ENCODE data around the gene HIRIP3. TPM values are rescaled to one million over a fixed set of nuclear protein-coding genes. Genes with fewer than 3 reads are reported as not detected.

The HIRIP3 gene
- total and polyA plus RNA-seq, 8 donors, result 1.8 to 14.8 (median 11.3) TPM

DNA sequence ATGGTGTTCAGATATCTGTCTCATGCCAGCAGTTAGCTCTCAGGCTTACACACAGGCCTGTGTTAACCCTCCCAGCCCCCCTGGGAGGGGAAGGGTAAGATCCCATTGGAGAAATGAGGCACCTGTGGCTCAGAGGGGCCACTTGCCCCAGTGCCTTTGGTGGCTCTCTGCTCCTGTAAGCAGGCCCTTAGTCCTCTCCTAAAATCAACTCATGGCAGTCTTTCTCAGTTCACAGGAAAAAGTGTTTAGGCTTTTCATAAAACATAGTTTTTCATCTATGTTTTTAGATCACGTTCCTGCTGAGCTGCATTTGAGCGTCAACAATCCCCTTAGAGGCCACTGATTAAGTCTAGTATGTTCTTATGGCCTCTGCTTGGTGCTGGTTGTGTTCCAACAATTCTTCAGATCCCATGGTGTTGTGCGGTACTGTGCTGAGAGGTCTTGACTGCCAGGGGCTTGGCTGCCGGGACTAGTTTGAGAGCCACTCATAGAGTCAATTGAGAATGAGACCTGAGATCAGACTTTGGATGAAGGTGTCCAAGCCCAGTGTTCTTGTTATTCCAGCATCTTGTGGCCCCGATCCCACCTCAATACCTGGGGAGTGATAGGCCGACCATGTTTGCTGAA, 11.2 kb downstream of the HIRIP3 start:
- intact Hi-C loops (cut with DNase I; ENCODE audit: low total_unique reads), result no loop called here
- 74 to 87% (median 84%) methylated on average over 6 of the region's 6 CpGs for WGBS, 5 donors
- Histone ChIP-seq H3K36me3 (peaks cover 91 to 100% (median 100%) of the 10 kb centered on the region in 4 donors), H3K27ac (no peak overlapping the region), H3K27me3 (no peaks in the 10 kb centered on the region), H3K4me1 (peaks cover 0 to 12% (median 0%) of the 10 kb centered on the region in 4 donors), H3K9me3 (no peaks in the 10 kb centered on the region), H3K4me3 (no peak overlapping the region)
- TF ChIP-seq EP300 (IDR thresholded peaks at IDR 0.05), result no peak
- TF ChIP-seq, protein P1, sequence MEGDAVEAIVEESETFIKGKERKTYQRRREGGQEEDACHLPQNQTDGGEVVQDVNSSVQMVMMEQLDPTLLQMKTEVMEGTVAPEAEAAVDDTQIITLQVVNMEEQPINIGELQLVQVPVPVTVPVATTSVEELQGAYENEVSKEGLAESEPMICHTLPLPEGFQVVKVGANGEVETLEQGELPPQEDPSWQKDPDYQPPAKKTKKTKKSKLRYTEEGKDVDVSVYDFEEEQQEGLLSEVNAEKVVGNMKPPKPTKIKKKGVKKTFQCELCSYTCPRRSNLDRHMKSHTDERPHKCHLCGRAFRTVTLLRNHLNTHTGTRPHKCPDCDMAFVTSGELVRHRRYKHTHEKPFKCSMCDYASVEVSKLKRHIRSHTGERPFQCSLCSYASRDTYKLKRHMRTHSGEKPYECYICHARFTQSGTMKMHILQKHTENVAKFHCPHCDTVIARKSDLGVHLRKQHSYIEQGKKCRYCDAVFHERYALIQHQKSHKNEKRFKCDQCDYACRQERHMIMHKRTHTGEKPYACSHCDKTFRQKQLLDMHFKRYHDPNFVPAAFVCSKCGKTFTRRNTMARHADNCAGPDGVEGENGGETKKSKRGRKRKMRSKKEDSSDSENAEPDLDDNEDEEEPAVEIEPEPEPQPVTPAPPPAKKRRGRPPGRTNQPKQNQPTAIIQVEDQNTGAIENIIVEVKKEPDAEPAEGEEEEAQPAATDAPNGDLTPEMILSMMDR (IDR thresholded peaks at IDR 0.05), result no peak
- no peak for TF ChIP-seq POLR2AphosphoS5 (IDR thresholded peaks at IDR 0.05)
- TF ChIP-seq POLR2A (IDR thresholded peaks at IDR 0.05), result no peak
- DNase-seq, result no peak

GRCh38 chr16:29983420-29984136, 11.8 kb downstream of the HIRIP3 start:
- H3K4me1 ChIP-seq, result peaks cover 0 to 11% (median 0%) of the 10 kb centered on the region in 4 donors

DNA sequence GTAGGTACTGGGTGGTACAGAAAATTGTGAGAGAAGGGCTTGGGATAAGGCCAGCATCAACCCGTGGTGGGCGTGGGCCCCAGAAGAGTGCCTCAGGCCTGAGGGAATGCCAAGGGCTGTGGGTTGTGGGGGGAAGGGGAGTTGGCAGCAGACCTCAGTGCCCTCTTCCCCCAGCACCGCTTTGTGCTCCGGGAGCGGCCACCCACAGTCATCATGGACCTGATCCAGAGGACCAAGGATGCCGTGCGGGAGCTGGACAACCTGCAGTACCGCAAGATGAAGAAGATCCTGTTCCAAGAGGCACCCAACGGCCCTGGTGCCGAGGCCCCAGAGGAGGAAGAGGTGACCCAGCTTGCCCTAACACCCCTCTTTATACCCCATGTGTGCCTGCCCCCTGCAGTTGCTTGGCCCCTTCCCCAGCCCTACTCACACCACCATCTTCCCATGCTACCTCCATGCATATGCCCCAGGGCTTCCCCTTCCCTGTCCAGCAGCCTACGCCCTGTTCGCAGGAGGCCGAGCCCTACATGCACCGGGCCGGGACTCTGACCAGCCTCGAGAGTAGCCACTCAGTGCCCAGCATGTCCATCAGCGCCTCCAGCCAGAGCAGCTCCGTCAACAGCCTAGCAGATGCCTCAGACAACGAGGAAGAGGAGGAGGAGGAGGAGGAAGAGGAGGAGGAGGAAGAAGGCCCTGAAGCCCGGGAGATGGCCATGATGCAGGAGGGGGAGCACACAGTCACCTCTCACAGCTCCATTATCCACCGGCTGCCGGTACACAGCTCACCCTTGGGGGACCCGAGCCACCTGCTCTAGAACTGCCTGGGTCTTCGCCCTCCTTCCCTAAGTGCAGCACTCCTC, 12.6 kb downstream of the HIRIP3 start:
- no peak for DNase-seq
- intact Hi-C loops (cut with DNase I; ENCODE audit: low total_unique reads), result no loop called here
- Histone ChIP-seq H3K4me3 (no peak overlapping the region), H3K27ac (no peak overlapping the region), H3K4me1 (peaks cover 0 to 11% (median 3%) of the 10 kb centered on the region in 4 donors), H3K27me3 (no peaks in the 10 kb centered on the region), H3K9me3 (no peaks in the 10 kb centered on the region), H3K36me3 (peaks cover 96 to 100% (median 100%) of the 10 kb centered on the region in 4 donors)
- no peak for TF ChIP-seq EP300 (IDR thresholded peaks at IDR 0.05)
- no peak for TF ChIP-seq POLR2A (IDR thresholded peaks at IDR 0.05)
- no peak for TF ChIP-seq POLR2AphosphoS5 (IDR thresholded peaks at IDR 0.05)
- TF ChIP-seq, protein P1 (IDR thresholded peaks at IDR 0.05), result no peak
- WGBS, 5 donors, result 82 to 90% (median 89%) methylated on average over 22 to 24 of the region's 24 CpGs

More at GRCh38 chr16:29983420-29984136, 11.8 kb downstream of the HIRIP3 start:
- TF ChIP-seq EP300 (IDR thresholded peaks at IDR 0.05) (no peak), POLR2AphosphoS5 (IDR thresholded peaks at IDR 0.05) (no peak), POLR2A (IDR thresholded peaks at IDR 0.05) (no peak)
- TF ChIP-seq, protein P1 (IDR thresholded peaks at IDR 0.05), result no peak
- Histone ChIP-seq H3K27me3 (no peaks in the 10 kb centered on the region), H3K27ac (no peak overlapping the region), H3K36me3 (peaks cover 96 to 100% (median 100%) of the 10 kb centered on the region in 4 donors), H3K9me3 (no peaks in the 10 kb centered on the region), H3K4me3 (no peak overlapping the region)
- intact Hi-C loops (cut with DNase I; ENCODE audit: low total_unique reads), result no loop called here
- no peak for DNase-seq
- WGBS, 5 donors, result 80 to 94% (median 86%) methylated on average over 12 of the region's 12 CpGs

Measured in stomach (tissue), 9 donors.